HG02970 (cell line): ENCODE data around the gene PALD1.

Source experiments
- ATAC-seq: cut with Tn5 transposase; IDR thresholded peaks from one replicate; pipeline ENCODE4 v1.9.1; 2021; ENCODE audit warnings: mild to moderate bottlenecking, moderate library complexity, moderate number of reproducible peaks; ENCODE audit not compliant: unreplicated experiment, low FRiP score

PALD1 gene

GRCh38 chr10:70583669-70584037, 105.1 kb downstream of the PALD1 start:
- no peak for ATAC-seq

GRCh38 chr10:70584366-70584765, 105.8 kb downstream of the PALD1 start:
- ATAC-seq: no peak

GRCh38 chr10:70584909-70585544, 106.5 kb downstream of the PALD1 start:
- no peak for ATAC-seq

GRCh38 chr10:70585578-70586169, 107.1 kb downstream of the PALD1 start:
- no peak for ATAC-seq

GRCh38 chr10:70586348-70586930, 107.9 kb downstream of the PALD1 start:
- ATAC-seq: no peak

GRCh38 chr10:70587045-70587658, 108.6 kb downstream of the PALD1 start:
- ATAC-seq: no peak

GRCh38 chr10:70588255-70588654, 109.7 kb downstream of the PALD1 start:
- ATAC-seq: no peak

- ATAC-seq: no peak
These were observed 110.4 kb downstream of the PALD1 start for GRCh38 chr10:70588859-70589570.

- no peak for ATAC-seq
These were observed 111.4 kb downstream of the PALD1 start for GRCh38 chr10:70589762-70590654.

- ATAC-seq: no peak
These were observed 112.3 kb downstream of the PALD1 start for GRCh38 chr10:70590655-70591416.

GRCh38 chr10:70592186-70592735, 113.7 kb downstream of the PALD1 start:
- ATAC-seq: no peak

- ATAC-seq: no peak
These were observed 114.4 kb downstream of the PALD1 start for GRCh38 chr10:70592746-70593512.

GRCh38 chr10:70593513-70593890, 114.9 kb downstream of the PALD1 start:
- no peak for ATAC-seq

- no peak for ATAC-seq
These were observed 115.6 kb downstream of the PALD1 start for GRCh38 chr10:70594161-70594560.

GRCh38 chr10:70595566-70596016, 117.0 kb downstream of the PALD1 start:
- no peak for ATAC-seq

- no peak for ATAC-seq
These were observed 117.7 kb downstream of the PALD1 start for GRCh38 chr10:70596110-70596798.

- ATAC-seq: no peak
These were observed 118.6 kb downstream of the PALD1 start for GRCh38 chr10:70596860-70597809.
